GM18505 (cell line): ENCODE measurements around the gene NOTCH1.

Experiments
- ATAC-seq: cut with Tn5 transposase; IDR thresholded peaks from one replicate; pipeline ENCODE4 v1.9.1; 2021; ENCODE audit not compliant: unreplicated experiment
- POLR2A ChIP-seq: IDR thresholded peaks from 4 replicates; pipeline ENCODE4 v1.6.1; 2011; ENCODE audit warnings: borderline replicate concordance; ENCODE audit not compliant: insufficient read depth, insufficient read length; ENCODE audit errors: extremely low read depth

NOTCH1 gene

DNA sequence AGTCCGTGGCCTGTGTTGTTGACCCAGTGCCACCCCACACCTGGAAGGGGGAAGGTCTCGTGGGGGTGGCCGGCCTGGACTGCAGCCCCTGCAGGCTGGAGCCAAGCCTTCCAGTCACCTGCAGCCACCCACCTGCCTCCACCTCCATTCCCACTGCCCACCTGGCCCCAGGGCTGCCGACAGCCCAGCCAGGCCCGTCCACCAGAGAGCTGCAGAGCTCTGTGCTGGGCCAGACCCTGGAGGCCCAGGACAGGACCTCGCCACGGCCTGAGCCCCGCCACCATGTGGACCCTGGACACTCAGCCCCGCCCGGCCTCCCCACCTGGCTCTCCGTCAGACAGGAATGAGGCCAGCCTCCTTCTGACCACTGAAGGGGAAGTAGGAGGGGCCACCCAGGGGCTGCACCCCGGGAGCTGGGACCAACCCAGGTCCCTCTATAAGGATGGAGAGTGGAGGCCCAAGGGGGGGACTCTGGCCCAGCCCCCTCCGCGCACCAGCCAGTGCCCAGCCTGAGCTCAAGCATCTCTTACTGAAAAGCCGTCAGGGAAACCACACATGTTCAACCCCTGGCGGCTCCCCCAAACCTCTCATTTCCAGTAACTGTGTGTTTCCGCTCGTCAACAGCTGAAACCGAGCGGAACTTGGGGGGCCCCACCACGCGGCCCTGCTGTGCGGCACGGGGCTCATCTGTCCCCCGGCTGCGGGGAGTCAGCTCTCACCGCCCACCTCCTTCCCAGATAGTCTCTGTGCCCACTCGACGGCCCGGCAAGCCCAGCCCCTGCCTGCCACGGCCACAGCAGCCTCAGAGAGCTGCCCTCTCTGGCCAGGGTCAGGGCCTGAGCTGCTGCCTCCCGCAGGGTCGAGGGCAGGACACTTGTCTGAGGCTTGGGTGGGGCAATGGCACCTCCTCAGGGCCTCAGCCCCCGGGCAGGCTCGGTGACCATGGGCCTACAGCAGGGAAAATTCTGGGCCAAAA lies 12.8 kb downstream of the NOTCH1 start:
- no peak for ATAC-seq
- no peak for TF ChIP-seq POLR2A

DNA sequence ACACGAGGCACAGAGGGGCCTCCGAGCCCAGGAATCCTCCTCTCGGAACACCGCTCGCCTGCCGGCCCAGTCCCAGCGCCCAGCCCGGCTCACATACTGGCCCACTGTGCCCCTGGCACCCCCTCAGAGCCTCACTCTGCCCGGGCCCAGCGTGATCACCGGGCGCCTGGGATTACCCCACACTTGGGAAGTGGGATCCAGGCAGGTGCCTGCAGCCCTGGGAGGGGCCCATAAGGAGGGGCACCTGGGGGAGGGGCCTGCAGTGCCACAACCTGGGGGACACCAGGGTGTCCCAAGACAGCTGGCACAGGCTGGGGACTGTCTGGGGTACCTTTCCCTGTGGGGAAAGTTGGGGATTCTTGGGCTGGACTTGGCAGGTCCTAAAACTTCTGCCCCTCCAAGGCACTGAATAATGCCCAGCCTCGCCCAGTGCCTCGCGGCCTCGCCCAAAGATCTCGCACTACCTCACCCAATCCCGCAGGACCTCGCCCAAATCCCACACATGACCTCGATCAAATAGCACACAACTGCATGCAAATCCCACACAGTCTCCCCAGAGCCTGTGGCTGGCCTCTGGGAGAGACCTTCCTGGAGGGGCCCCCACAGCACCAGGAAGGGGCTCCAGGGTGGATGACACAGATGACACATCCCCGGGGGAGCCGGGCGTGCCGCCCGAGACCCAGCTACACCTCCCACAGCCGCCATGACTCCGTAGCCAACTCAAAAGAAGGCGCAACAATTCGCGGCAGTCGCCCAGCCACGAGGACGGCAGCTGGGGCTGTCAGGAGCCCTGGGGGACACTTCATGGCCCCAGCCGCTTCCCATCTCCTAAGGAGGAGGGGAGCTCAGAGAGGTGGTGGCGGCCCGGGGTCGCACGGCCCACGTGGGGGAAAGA lies 13.7 kb downstream of the NOTCH1 start:
- no peak for ATAC-seq
- no peak for TF ChIP-seq POLR2A

DNA sequence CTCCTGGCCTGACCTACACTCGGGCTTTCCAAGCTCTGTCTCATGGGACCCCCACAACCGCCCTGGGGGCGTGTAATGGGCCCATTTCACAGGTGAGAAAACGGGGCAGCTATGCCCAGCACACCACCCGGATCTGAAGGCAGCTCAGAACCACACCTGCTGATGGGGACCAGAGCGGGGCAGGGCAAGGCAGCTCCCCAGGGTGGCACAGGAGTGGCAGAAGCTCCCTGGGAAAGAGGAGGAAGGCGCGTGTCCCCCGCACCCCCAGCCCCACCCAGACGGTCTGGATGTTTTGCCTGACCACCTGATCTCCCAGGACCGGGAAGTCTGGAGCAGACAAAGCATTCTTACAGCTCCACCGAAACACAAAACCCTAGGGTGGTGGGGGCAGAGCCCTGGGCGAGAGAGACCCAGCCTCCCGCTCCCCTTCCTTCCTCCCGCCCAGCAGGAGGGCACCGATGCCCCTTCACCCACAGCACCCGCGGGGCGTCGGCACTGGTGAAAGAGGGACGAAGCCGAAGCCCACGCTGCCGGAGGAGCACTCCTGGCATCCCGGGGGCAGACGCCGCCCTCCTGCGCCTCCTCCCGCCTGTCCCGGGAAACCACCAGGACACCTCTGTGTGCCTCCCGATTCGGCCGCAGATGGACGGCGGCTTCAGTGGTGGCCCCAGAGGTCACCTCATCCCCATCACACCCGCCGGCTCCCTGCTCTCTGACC lies 14.5 kb downstream of the NOTCH1 start:
- no peak for ATAC-seq
- TF ChIP-seq POLR2A: no peak

DNA sequence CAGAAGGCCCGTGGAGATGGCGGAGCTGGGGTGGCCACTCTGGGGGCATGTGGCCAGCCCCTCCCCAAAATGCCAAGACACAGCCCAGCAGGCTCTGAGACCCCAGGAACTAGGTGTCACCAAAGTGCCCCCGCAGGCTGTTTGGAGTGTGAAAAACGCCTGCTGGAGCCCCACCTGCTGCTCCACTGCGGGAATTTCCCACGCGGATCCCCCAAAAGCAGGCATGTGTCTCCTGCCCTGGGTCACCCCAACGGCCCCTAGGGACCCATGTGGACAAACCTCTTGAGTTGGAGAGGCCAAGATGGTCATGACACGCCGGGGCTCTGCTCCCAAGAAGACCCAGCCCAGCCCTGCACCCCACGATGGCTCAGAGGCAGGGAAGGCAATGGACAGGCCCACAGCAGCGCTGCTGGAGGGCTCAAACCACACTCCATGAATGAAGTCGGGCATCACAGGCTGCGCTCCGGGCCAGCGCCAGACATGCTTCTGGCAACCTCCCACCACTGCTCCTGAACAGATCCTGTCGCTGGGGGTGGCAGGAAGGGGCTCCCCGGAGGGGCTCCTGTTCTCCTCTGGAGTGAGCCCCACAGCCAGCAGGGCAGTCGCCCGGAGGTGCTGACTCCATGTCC lies 15.3 kb downstream of the NOTCH1 start:
- no peak for TF ChIP-seq POLR2A
- ATAC-seq: no peak

DNA sequence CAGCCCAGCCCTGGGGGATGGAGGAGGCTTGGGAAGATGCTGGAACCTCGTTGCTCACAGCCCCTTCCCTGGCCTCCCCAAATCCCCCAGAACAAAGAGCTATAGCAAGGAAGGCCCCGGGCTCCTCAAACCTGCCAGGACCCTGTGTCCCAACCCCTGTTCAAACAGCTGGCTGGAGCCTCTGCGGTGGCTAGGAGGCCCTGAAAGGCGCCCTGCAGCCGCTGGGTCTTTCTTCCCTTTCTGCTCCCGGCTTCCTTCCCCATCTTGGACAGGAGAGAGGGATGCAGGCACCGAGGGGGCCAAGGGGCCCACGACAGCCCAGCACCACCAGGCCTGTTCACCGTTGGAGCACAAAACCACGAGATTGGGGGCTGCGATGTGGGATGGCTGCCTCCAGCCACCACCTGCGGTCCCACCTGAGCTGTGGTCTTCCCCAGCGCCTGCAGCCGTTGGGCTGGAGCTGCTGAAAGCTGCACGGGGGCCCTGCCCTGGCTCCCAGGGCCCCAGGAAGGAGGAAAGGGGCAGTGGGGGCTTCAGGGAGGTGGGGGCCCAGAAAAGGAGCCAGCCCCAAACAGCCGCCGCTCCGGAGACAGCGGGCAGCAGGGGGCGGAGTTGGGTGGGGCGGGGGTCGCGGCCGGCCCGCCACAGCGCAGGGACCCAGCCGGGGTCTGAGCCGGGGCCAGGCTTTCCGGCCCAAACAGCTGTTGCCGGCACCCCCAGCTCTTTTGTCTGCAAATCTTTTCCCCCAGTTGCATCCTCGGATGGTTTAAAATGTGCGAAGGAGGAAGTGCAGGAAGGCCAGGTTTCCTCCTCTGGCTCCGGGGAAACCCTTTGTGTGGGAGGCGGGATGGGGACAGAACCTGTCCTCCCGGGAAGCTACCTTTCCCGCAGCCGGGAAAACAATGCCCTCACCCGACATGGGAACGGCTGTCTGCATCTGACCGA lies 16.1 kb downstream of the NOTCH1 start:
- ATAC-seq: no peak
- no peak for TF ChIP-seq POLR2A

DNA sequence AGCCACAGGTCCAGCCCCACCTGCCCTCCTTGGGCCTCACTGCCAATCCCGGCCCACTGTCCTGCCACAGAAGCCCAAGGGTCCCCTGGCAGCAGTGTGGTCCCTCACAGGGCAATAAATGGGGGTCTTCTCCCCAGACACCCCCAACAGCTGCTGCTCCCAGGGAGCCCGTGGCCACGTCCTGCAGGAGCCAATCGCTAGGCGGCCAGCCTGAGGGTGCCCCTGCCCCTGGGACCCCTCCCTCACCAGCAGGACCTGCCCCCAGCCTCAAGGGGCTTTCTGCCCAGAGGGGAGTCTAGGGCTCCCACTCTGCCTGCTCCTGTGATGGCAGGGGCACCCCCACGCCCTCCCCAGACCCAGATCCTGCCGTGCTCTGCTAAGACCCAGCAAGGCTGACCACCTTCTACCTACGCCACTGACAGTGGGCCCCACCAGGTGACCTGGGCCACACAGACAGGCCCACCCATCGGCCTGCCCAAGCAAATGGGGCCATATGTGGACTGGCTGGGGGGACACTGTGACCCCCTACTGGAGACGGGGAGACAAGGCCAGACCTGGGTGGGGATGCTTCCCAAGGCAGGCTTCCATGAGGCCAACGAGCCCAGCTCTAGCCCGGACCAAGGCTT lies 17.0 kb downstream of the NOTCH1 start:
- ATAC-seq: no peak
- no peak for TF ChIP-seq POLR2A

DNA sequence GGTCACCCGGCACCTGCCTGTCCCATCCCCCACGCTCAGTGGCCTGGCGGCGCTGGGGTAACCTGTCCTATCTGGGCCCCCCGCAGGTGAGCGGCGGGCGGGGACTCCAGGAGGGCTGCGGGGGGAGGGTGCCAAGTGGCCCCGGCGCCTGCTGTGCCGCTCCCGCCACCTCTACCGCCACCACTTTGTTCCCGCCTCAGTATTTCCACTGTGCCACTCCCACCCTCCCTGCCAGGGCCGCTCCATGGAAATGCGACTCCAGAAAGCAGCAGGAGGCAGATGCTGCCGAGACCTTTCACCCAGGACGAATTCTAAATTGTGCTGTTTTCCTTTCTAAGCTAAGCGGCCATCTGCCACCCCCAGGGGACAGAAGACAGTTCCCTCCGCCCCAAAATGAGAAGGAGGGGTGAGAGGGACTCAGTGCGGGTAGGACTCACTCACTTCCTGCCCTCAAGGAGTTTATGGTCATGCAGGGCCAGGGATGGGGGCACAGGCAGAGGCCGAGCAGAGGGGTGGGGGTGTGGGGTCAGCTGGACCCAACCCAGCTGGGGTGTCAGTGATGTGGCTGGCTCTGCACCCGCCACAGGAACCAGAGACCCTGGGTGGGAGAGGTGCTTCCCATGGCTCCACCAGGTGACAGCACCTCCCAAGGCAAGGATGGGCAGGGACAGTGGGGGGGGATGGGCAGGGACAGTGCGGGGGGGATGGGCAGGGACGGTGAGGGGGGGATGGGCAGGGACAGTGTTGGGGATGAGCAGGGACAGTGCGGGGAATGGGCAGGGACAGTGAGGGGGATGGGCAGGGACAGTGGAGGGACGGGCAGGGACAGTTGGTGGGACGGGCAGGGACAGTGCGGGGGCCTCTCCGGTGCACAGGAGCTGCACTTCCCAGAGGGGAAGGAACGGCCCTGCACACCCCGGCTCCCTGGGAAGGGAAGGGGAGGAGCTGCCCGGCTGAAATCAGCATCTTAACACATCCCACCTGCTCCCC lies 17.8 kb downstream of the NOTCH1 start:
- no peak for TF ChIP-seq POLR2A
- ATAC-seq: no peak

DNA sequence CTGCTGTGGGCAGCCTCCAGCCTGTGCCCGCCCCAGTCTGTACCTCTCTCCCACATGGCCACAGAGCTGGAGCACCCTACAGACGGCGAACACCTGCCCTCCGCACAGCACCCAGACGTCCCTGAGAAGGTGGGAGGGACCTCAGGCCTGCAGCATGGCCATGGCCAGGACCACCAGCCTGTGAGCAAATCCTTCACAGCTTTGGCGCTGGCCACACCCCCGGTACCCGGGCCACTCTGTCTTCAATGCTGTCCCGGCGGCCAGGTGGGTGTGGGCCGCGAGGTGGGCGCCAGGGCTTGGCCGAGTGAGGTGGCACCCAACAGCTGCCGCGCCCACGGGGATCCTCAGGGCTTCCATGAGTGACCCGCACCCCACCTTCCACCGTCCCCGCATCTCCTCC lies 18.7 kb downstream of the NOTCH1 start:
- no peak for ATAC-seq
- TF ChIP-seq POLR2A: no peak

DNA sequence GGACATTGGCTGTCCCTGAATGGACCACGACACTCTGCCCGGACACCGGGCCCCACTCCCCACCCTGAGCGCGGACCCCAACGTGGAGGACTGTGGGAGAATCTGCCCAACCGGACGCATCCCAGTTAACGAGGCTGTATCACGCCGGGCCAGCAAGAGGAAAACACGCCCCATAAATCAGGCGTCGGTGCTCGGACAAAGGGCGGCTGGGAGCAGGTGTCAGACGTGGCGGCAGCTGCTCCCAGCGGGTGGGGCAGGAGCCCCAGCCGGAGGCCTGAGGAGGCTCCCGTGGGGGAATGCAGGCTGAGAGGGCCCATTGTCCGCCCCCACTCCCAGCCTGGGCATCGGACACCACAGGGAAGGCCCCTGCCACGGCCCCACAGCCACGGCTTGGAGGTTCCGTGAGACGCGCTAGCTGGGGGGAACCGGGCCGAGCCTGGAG lies 19.2 kb downstream of the NOTCH1 start:
- no peak for TF ChIP-seq POLR2A

DNA sequence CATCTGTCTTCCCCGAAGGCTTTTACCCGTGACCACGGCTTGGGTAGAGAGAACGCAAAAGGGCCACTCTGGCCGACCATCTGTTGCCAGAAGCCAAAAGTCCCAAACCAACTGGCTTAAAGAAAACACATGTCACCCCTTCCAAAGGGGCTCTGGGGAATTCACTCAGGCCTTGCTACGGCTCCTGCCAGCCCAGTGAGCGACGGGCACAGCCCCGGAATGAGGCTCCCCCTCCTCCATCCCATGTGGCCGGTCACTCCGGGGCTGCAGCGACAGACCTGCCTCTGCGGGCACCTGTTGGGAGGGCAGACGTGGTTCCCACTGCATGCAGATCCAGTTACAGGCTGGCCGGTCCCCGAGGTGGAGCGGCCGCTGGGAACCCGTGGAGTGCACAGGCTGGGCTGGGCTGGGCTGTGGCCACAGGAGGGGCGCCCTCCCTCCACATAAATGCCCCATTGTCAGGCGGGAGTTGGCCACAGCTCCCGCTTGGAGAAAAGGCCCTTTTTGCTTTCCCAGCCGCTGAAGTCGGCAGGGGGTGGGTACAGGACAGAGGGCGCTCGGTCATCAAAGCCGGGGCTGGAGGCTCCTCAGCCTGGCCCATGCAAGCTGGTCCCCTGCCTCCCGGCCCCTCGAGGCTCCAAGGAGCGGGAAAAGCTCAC lies 19.9 kb downstream of the NOTCH1 start:
- no peak for TF ChIP-seq POLR2A
- no peak for ATAC-seq

More for the DNA sequence above, 19.2 kb downstream of the NOTCH1 start:
- ATAC-seq: no peak
